NAMALWA (cell line): ENCODE results near the gene ZC3H18.

Source experiments
- DNase-seq: peaks from one replicate; pipeline ENCODE4 v3.0.0-alpha.2; 2015; ENCODE audit warnings: low spot score

ZC3H18 gene

DNA sequence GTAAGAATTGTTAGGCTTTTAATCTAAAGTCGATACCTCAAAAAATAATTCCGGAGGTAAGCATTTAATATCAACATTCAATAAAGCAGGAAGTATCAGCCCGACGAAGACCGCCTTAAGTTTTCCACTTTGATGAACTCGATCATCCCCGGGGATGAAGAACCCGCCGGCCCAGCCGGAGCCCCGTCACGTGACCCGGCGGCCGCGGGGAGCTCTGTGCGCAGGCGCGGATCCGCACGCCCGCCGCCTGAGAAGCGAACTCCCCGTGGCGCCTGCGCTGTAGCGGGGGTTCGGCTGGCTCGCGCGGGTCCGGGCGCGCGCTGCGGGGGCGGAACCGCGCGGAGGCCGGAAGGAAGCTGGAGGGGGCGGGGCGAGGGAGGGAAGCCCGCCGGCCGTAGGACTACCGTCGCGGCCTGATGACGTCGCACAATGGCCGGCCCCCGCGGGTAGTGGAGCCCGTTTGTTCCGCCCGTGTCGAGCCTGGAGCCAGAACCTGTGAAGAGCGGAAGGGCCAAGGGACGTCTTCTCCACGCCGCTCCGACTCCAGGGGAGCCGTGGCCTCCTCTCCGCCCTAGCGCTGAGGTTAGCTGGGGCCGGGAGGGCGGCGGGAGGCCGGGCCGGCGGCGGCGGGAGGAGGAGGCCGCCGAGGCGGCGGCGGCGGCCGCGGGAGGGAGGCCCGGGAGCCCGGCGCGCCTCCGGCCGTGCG, at the start of gene ZC3H18:
Gene ZC3H18 (plus strand): TSS at position 419 of the 706 bp plus-strand sequence. CDS start 6,721 bp downstream, outside the sequence.
- peak; percentile 97 for DNase-seq

DNA sequence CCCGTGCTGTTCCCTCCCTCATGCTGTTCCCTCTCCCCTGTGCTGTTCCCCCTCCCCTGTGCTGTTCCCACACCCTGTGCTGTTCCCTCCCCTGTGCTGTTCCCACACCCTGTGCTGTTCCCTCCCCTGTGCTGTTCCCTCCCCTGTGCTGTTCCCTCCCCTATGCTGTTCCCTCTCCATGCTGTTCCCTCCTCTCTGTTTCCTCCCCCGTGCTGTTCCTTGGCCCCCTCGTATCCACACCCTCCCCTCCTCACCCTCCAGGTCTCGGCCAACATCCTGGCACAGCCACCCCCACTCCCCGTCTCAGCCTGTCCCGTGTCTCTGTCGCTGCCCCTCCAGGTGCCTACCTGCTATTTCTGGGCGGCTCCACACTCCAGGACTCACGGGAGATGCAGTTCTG, 48.5 kb upstream of the ZC3H18 start:
- DNase-seq, result no peak

DNA sequence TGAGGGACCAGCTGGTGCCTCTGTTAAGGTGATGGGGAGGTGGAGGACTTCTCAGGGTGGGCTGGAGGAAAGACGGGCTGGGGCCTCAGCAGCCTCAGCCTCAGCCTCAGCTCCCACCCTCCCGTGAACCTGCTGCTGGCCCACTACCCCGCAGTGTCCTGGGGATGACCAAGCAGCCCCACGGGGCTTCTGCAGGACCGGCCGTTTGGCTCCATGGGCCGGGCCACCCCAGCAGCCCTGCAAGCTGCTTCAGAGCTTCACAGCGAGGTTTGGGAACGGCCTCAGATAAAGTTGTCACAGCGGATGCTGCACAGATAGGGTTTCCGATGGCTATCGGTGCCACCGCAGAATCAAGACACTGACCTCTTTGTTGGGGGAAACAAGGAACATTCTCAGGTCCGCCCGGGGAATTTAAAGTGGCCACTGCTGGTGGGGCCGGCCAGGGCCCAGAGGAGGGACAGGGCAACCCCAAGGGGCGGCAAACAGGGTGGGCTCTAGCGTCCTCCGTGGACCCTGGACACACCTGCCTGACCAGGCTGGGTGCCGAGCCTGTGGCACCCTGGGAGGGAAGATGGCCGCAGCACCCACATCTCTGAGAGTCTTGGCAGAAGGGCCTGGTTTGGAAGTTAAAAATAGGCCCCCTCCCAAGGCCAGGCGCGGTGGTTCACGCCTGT, 47.8 kb upstream of the ZC3H18 start:
- DNase-seq, result no peak

DNA sequence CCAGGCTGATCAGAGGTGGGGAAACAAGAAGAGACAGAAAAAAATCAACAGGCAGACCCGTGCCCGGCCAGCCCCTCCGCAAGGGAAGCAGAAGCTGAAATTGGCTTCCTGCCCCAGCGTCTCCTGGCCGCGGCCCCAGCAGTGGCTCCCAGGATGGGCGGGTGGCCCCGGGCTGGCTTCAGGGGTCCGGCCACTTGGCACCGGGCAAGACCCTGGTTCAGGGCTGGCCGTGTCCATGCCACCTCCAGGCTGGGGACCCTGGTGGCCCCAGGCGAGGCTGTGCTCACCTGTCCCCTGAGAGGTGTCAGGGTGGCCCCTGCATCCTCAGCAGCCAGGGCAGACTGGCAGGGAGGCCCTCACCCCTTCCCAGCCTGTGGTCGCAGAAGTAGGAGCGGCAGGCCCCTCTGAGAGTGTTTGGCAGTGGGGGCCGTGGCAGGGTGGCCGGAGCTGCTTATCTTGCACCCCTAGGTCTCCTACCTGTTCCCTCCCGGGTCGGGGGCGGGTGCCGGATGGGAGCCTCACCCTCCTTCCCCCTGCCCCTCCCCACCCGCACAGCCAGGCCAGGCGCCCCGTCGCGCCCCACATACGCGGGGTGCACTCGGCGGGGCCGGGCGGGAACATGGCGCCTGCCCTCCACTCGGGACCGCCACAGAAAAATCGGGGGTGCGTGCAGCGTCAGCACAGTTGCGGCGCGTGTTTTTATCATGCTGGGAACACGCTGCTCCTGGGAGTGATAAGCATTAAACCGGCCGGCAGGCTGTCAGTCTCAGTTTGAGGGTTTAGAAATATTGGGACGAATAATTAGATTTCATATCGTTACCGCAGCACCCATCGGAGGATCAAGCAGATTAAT, 46.7 kb upstream of the ZC3H18 start:
- DNase-seq, result no peak

DNA sequence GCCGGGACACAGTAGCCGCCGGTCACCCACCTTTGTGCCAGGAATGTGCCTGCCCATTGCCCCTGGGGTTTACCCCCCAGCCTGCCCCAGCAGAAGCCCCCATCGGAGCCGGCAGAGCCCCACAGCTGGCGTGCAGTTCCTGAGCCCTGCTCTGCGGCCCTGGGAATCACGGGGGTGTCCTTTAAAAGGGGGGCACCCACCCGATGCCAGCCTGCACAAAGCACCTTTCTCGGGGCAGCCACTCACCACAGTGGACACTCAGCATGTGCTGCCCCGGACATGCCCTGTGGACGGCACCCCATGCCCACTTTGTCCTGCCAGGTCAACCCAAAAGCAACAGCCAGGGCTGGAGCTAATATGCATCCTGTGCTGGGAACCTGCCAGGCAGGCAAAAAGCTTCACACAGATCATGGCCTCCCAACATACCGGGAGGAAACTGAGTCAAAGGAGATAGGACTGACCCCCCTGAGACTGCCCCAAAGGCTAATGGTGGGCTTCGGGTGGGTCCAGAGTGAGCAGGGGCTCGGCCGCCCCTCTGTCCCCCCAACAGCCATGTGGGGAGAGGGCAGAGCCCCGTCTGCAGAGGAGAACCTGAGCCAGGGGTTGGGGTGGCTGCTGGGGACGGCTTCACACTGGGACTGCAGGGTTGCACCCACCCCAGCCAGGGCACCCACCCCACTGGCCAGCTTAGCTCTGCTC, 45.8 kb upstream of the ZC3H18 start:
- no peak for DNase-seq

DNA sequence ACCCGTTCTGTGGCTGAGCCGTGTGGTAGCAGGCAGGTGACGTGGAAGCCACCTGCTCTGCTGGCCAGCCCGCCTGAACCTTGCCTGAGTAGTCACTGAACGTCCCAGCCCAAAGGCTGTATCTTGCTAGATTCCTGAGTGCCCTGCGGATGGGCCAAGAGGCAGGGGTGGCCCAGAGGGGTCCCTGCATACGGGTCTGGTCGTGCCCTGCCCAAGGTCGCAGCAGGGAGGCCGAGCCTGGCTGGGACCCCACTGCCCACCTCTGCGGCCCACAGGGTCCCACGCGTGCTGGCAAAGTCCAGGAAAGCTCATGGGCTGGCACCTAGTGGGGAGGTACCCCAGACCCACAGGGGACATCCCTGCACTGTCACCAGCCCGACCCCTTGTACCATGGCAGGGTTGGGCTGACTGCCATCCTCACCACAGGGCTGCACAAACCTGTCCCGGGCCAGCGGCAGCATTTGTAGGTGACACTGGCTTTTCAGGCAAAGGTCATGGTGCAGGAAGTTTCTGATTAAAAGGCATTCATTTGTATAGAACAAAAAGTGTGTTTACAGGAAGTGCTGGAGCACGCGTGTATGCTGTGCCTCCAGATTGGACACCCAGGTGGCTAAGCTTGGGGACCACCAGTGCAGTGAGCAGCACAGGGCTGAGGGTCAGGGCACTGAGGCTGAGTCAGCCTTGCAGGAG, 45.1 kb upstream of the ZC3H18 start:
- DNase-seq, result no peak

DNA sequence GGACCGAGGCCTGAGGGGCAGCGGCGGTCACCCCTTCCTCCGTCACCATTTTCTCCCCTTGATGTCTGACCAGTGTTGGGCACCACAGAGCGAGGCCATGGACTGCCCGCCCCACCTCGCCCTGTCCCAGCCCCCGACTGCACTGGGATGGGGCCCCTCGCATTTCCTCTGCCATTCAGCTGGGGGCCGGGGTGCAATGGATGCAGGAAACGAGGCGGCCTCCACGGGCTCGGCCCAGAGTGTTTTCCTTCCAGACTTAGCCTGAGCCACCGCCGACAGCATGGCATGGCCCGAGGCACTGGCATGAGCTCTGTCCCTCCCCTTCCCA, 44.6 kb upstream of the ZC3H18 start:
- DNase-seq, result no peak

DNA sequence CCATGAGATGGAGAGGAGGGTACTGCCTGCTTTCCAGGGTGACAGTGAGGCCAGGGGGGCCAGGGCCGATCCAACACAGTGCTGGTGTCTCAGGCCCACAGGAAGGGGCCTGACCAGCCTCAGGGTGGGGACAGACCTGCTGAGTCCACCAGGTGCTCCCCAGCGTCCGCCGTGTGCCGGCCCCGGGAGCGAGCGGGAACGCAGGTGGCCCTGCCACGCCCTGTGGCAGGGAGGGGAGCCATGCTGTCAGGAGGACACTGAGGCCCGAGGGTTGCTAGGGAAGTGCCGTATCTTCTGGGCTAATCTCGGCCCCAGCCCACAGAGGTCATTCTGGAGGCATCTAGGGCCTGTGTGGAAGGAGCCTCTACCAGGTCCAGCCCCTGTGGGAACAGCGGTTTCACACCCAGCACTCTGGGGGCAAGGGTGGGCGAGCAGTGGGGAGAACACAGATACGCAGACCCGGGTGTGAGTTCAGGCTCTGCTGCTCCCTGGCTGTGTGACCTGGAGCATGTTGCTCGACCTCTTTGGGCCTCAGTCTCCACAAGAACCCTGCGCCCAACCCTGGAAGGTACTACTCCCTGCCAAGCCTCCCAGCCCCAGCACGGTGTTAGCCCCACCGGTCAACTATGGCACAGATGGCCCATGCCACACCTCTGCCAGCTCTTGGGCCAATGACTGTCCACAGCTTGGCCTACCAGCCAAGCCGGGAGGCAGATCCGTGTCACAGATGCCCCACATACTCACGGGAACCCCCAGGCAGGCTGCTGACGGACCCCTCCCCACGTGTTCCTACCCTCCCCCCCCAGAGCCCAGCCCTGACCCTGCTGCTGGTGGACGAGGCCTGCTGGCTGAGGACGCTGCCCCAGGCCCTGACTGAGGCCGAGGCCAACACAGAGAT, 43.9 kb upstream of the ZC3H18 start:
- DNase-seq, result no peak

DNA sequence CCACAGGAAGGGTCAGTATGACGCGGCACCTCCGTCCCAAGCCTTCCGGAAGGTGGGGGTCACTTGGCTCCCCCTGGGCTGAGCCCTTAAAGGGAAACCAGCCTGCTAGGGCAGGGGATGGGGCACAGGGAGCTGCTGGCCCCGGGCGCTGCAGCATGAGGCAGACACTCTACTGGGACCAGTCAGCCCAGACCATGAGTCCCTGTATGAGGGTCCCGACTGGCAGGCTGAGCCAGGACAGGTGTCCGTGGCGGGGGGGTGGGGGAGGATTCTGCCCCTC, 43.4 kb upstream of the ZC3H18 start:
- no peak for DNase-seq

DNA sequence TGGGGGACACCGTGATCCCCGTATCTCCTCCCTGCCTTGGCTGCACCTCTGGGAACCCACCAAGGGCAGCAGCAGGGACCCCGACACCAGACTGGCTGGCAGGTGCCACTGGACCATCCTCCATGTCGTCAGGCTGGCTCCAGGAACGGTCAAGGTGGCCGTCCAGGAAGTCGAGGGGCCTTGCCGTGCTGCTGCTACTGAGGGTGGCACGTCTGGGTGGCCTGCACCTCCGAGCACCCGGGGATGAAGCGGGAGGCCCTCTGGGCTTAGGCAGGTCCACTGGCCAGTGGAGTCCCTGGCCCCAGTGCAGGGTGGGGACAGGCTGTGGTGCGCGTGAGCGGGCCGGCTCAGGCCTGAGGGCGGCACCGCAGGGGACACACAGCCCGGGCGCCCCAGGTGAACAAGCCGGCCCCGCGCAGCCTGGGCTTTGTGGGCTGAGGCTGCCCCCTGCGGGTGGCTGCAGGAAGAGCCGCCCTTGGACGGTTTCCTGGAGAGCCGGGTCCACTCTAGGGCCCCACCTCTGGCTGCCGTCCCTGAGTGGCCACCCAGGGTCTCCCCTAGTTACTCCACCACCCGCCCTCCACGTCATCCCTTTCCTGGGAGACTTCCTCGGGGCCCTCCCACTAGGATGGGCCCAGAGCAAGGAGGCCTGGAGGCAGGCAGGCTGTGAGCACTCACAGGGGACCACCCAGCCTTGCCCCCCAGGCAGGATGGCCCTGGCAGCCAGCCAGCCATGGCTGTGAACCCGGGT, 42.8 kb upstream of the ZC3H18 start:
- peak; percentile 68 for DNase-seq

DNA sequence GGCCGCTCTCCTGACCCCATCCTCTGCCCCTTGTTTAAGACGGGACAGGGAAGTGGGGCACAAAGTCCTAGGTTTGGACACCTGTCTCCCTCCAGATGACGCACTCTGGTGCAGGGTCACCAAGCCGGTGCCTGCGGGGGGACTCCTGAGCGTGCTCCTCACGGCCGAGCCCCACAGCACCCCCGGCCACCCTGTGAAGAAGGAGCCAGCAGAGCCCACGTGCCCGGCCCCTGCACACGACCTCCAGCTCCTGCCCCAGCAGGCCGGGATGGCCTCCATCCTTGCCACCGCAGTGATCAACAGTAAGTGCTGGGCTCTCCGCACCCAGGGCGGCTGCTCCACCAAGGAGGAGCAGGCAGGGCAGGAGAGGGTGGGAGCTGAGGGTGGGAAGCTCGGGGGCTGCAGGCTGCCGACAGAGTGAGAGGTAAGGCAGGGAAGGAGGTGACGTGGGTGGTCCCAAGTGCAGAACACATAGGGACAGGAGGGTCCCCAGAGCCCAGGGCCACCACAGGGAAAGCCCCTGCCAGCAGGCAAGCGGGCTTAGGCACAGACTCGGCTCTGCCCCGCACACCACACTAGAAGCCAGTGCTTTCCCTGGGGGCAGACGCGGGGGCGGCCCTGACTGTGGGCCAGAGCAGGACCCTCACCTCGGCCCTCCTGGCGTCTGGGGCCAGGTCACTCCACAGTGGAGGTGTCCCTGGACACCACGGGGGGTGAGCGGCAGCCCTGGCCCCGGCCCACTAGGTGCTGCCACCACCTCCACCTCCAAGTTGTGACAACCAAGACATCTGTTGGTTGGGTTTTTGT, 42.1 kb upstream of the ZC3H18 start:
- DNase-seq, result no peak

DNA sequence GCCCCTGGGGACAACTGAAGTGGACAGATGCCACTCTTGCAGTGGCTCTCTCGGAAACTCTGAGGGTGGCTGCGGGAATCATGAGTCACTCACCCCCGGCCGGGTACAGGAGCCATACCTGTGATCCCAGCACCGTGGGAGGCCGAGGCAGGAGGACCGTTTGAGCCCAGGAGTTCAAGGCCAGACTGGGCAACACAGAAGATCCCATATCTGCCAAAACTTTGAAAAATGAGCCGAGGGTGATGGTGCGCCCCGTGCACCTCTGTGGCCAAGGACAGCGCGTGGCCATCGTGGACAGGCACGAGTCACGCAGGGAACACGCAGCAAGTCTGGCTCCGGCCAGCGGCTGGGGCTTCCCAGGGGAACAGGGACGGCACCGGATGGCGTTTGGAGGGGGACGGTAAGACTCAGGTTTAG, 41.3 kb upstream of the ZC3H18 start:
- DNase-seq, result no peak

DNA sequence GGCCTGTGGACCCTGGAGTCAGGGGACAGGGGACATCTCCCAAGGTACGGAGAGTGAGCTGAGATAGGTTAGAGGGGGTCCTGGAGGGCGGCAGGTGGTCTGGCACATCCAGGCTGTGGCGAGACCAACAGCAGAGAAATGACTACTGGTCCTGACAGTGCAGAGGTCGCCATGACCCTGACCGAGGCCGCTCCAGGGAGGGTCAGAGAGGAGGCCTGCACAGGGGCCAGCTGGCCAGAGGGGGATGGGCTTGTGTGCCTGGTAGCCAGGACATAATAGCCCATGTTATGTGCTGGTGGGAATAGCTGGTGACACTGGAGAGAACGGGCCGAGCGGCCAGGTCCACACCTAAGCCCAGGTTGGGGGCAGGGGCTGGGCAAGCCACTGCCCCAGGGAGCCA, 40.6 kb upstream of the ZC3H18 start:
- DNase-seq, result no peak

DNA sequence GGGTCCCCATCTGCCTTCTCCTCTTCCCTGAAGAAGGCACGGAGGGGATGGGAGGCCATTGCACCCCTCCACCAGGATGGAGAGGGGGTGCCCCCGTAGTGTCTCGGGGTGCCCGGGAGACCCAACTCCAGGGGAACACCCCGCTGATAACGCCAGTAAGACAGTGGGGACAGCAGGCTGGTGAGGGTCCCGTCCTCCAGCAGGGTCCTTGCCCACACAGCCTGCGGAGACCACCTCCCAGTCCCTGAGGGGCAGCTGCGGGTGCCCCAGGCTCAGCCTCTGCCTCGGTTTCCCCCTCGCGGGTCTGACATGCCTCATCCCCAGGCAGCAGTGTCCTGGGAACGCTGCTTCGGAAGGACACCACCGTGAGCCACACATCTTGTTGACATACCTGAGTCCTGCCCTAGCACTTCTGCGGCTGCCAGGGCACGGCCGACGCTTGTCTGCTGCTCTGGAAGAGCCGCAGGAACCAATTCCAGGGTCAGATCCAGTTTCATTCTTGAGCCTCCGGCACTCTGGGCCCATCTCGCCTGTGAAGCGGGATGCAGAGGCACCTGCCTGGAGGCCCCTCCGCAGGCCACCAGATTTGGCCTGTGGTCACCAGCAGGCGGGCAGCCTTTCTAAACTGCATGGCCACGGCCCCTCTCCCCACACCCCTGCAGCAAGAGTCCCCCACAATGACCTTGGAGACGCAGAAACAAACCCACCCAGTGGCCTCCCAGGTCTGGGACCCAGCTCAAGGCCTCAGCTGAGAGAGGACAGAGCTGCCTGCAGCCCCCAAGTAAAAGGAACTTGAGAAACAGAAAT, 39.9 kb upstream of the ZC3H18 start:
- no peak for DNase-seq

DNA sequence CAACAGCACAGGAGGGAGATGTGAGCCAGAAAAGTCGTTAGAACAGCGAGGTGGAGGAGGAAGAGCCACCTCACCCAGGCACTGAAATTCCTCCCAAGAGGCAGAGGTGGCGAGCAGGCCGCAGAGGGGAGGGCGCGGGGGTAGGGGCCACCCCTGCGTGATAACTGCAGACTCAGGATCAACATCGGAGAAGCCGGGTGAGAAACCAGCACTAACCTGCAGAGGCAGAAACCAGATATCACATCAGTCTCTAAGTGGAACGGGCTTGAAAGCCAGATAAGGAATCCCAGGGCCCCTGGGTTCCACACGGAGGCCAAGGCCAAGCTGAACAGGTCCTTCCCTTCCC, 39.4 kb upstream of the ZC3H18 start:
- DNase-seq, result no peak

DNA sequence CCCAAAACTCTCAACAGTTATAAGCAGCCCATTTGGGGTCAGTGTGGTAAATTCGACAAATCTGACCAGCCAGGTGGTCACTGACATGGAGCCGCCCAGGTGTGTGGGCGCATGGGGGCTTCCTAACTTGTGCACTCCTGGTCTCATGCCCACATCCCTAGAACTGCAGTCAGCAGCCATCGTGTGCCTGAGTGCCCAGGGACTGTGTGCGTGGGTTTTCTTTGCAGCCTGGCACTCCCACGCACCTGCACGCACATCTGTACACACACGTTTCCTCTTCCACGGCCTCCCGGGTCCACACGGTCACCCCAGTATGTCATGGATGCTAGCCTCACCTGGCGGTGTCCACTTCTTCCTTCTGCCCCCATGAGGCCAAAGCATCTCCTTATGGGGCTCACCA, 38.9 kb upstream of the ZC3H18 start:
- DNase-seq, result no peak

DNA sequence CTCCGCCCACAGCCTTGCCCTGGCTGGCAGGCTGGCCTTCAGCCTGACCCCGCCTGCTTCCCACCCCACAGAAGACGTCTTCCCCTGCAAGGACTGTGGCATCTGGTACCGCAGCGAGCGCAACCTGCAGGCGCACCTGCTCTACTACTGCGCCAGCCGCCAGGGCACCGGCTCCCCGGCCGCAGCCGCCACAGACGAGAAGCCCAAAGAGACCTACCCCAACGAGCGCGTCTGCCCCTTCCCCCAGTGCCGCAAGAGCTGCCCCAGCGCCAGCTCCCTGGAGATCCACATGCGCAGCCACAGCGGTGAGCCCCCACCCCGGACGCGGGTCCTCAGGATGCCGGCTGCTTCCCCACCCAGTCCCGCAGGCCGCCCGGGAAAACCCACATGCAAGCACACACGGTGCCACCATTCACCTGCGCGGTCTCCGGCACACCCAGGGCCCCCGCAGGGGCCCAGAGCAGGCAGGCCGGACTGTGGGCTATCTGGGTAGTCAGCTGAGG, 38.2 kb upstream of the ZC3H18 start:
- no peak for DNase-seq

DNA sequence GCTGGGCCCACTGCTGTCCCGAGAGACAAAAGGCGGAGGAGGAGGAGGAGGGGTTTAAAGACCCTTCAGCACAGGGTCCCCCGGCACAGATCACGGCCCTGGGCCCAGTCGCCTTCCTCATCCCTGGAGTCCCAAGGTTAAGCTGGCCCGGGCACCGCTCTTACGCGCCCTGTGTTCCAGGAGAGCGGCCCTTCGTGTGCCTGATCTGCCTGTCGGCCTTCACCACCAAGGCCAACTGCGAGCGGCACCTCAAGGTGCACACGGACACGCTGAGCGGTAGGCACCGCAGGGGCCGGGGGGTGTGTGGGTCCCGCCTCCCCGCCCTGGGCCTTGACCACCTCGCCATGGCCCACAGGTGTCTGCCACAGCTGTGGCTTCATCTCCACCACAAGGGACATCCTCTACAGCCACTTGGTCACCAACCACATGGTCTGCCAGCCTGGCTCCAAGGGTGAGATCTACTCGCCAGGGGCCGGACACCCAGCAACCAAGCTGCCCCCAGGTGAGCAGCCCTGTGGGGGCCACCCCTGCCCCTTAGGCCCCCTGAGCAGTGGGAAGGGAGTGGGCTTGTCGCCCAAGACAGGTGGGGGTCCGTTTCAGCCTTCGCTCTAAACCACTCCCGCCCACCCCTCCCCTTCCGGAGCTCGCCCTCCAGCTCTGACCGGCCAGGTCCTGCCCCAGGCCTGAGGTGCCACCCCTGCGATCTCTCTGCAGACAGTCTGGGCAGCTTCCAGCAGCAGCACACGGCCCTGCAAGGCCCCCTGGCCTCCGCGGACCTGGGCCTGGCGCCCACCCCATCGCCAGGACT, 37.6 kb upstream of the ZC3H18 start:
- DNase-seq, result no peak
